AG04449 (cell line): ENCODE measurements around the gene TMEM201.

Experiments
- CTCF ChIA-PET: fragments of 350-600 bp; formaldehyde crosslinking; extraction: SDS; loops from one replicate; lab custom pipeline; 2021; ENCODE audit warnings: antibody characterized with exemption; lab: Yijun Ruan, JAX
- POLR2A ChIA-PET: fragments of 400-600, 350-600 bp; formaldehyde crosslinking; extraction: SDS; loops from one replicate; lab custom pipeline; 2020; ENCODE audit warnings: antibody characterized with exemption, inconsistent platforms; lab: Yijun Ruan, JAX
- DNase-seq: peaks from one replicate; pipeline ENCODE4 v3.0.0-alpha.2; 2010; ENCODE audit warnings: low read depth, low spot score
- H3K4me3 ChIP-seq: 2 replicates; pipeline ENCODE4 v1.5.1; 2011; ENCODE audit warnings: low read depth, mild to moderate bottlenecking, control low read depth, low read length
- TF ChIP-seq, protein P1 (sequence below): IDR thresholded peaks from one replicate; pipeline ENCODE4 v1.5.1; 2011; ENCODE audit warnings: mild to moderate bottlenecking, moderate library complexity, low read length, control low read depth, inconsistent platforms; ENCODE audit not compliant: insufficient read depth; ENCODE audit errors: missing control alignments

The TMEM201 gene

DNA sequence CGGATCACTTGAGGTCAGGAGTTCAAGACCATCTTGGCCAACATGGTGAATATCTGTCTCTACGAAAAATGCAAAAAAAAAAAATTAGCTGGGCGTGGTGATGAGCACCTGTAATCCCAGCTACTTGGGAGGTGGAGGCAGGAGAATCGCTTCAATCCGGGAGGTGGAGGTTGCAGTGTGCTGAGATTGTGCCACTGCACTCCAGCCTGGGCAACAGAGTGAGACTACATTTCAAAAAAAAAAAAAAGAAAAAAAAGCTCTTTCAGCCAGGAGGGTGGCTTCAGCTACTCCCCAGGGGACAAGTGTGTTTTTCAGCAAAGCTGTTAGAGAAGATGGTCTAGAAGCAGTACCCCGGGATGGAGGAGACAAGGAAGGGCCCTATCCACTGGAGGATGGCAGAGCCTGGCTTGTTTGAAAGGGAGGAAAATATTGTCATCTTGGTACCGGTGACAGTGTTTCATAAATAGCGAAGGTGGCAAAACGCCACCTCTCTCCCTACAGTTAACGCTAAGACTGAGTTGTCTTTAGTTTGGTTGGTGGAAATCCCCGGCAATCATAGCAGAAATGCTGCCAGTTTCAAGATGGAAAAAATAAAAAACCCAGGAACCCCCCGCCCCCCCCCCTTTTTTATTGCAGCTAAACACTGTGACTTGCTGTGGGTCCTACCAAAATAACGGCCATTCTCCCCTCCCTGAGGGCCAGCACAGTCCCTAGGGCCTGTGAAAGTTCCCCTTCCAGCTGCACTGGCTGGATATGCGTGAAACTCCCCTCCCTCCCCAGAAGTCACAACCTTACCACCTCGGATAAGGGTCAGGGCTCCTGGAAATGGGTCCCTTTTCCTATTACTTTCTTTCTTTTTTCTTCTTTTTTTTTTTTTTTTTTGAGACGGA, 66.4 kb downstream of the TMEM201 start:
- CTCF ChIA-PET: interaction anchor here (1.5 kb wide), 1 partner anchor 10 kb away, joined by 6 read pairs; no protein-coding TSS in a partner anchor
- no peak overlapping the region for H3K4me3 ChIP-seq
- POLR2A ChIA-PET: no interaction called here
- DNase-seq: no peak
- TF ChIP-seq, protein P1, sequence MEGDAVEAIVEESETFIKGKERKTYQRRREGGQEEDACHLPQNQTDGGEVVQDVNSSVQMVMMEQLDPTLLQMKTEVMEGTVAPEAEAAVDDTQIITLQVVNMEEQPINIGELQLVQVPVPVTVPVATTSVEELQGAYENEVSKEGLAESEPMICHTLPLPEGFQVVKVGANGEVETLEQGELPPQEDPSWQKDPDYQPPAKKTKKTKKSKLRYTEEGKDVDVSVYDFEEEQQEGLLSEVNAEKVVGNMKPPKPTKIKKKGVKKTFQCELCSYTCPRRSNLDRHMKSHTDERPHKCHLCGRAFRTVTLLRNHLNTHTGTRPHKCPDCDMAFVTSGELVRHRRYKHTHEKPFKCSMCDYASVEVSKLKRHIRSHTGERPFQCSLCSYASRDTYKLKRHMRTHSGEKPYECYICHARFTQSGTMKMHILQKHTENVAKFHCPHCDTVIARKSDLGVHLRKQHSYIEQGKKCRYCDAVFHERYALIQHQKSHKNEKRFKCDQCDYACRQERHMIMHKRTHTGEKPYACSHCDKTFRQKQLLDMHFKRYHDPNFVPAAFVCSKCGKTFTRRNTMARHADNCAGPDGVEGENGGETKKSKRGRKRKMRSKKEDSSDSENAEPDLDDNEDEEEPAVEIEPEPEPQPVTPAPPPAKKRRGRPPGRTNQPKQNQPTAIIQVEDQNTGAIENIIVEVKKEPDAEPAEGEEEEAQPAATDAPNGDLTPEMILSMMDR: no peak

GRCh38 chr1:9655836-9656235, 67.1 kb downstream of the TMEM201 start:
- no peak overlapping the region for H3K4me3 ChIP-seq
- TF ChIP-seq, protein P1: no peak
- POLR2A ChIA-PET: no interaction called here
- CTCF ChIA-PET: interaction anchor here (1.5 kb wide), 1 partner anchor 9 kb away, joined by 6 read pairs; no protein-coding TSS in a partner anchor
- no peak for DNase-seq

- ChIA-PET POLR2A (no interaction called here), CTCF (interaction anchor here (0.7 to 1.7 kb wide), 2 partner anchors 10 to 26 kb away, joined by 3 read pairs; no protein-coding TSS in a partner anchor)
- H3K4me3 ChIP-seq: no peak overlapping the region
- TF ChIP-seq, protein P1: no peak
- no peak for DNase-seq
Observed at GRCh38 chr1:9657521-9658032, 68.9 kb downstream of the TMEM201 start.

- no peak overlapping the region for H3K4me3 ChIP-seq
- no peak for DNase-seq
- TF ChIP-seq, protein P1: no peak
- ChIA-PET POLR2A (no interaction called here), CTCF (interaction anchor here (0.7 to 2.0 kb wide), 3 partner anchors 10 to 31 kb away, joined by 3 to 8 read pairs (median 3); no protein-coding TSS in a partner anchor)
Observed at GRCh38 chr1:9658199-9658598, 69.5 kb downstream of the TMEM201 start.

GRCh38 chr1:9659328-9659727, 70.6 kb downstream of the TMEM201 start:
- CTCF ChIA-PET: interaction anchor here (1.7 to 2.0 kb wide), 2 partner anchors 28 to 33 kb away, joined by 3 to 8 read pairs; no protein-coding TSS in a partner anchor
- TF ChIP-seq, protein P1: no peak
- POLR2A ChIA-PET: interaction anchor here (0.5 kb wide), 1 partner anchor 793 kb away, joined by 3 read pairs; no protein-coding TSS in a partner anchor
- DNase-seq: peak; percentile 63
- no peak overlapping the region for H3K4me3 ChIP-seq

DNA sequence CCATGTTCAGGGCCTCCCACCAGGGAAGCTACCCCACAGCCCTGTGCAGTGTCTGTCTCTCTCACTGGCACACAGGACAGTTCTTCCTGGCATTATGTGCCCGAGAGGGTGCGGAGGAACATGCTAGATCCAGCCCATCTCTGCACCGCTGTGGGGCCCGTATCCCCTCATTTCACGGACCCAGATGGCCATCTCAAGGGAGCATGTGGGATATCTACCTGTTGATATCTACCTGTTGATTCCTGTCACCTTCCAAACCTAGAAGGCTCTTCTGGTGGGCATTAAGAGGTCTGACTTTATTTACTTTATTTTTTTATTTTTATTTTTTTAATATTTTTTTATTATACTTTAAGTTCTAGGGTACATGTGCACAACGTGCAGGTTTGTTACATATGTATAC, 74.5 kb downstream of the TMEM201 start:
- TF ChIP-seq, protein P1: no peak
- H3K4me3 ChIP-seq: no peak overlapping the region
- POLR2A ChIA-PET: no interaction called here
- CTCF ChIA-PET: no interaction called here
- DNase-seq: no peak
